Astrocyte (in vitro differentiated cells and primary cell): ENCODE results near the gene GREB1. TPM values are rescaled to one million over a fixed set of nuclear protein-coding genes. Genes with fewer than 3 reads are reported as not detected.

Source experiments
- DNase-seq: peaks from one replicate; pipeline ENCODE4 v3.0.0-alpha.2; 2010; ENCODE audit warnings: low read depth
- FAIRE-seq: peaks from 2 replicates; lab custom pipeline; 2011; peaks lifted over from hg19 to GRCh38; lab: Jason Lieb, UNC
- H2AFZ ChIP-seq: 2 replicates; pipeline ENCODE4 v1.6.0; 2012; ENCODE audit warnings: low read depth, low read length, inconsistent platforms
- H3K27ac ChIP-seq: 2 replicates; pipeline ENCODE4 v1.5.1; 2011; ENCODE audit warnings: low read depth, low read length, inconsistent platforms
- H3K27me3 ChIP-seq: 2 replicates; pipeline ENCODE4 v1.6.0; 2011; ENCODE audit warnings: low read length, inconsistent platforms; ENCODE audit not compliant: insufficient read depth
- H3K36me3 ChIP-seq: 2 replicates; pipeline ENCODE4 v1.5.1; 2011; ENCODE audit warnings: low read length, inconsistent platforms; ENCODE audit not compliant: insufficient read depth
- H3K4me1 ChIP-seq: 2 replicates; pipeline ENCODE4 v1.5.1; 2011; ENCODE audit warnings: low read length, inconsistent platforms; ENCODE audit not compliant: insufficient read depth
- H3K4me2 ChIP-seq: 2 replicates; pipeline ENCODE4 v1.6.0; 2012; ENCODE audit warnings: low read length, inconsistent platforms
- H3K4me3 ChIP-seq: 2 replicates; pipeline ENCODE4 v1.5.1; 2011; ENCODE audit warnings: low read depth, mild to moderate bottlenecking, low read length, inconsistent platforms; ENCODE audit not compliant: insufficient read depth
- H3K79me2 ChIP-seq: 2 replicates; pipeline ENCODE4 v1.6.0; 2012; ENCODE audit warnings: mild to moderate bottlenecking, low read length, inconsistent platforms; ENCODE audit not compliant: insufficient read depth
- H3K9ac ChIP-seq: 2 replicates; pipeline ENCODE4 v1.6.0; 2012; ENCODE audit warnings: mild to moderate bottlenecking, low read length, inconsistent platforms
- H3K9me3 ChIP-seq: 2 replicates; pipeline ENCODE4 v1.5.1; 2012; ENCODE audit warnings: low read depth, mild to moderate bottlenecking, low read length, inconsistent platforms; ENCODE audit not compliant: insufficient read depth
- H4K20me1 ChIP-seq: 2 replicates; pipeline ENCODE4 v1.6.0; 2012; ENCODE audit warnings: low read length, inconsistent platforms; ENCODE audit not compliant: insufficient read depth
- H3K27ac Mint-ChIP-seq: one replicate; pipeline ENCODE4 v1.8.0; 2021; ENCODE audit warnings: mild to moderate bottlenecking, mixed read lengths; ENCODE audit not compliant: unreplicated experiment
- H3K27me3 Mint-ChIP-seq: one replicate; pipeline ENCODE4 v1.8.0; 2021; ENCODE audit warnings: low read depth, mixed read lengths; ENCODE audit not compliant: unreplicated experiment
- H3K36me3 Mint-ChIP-seq: one replicate; pipeline ENCODE4 v1.8.0; 2021; ENCODE audit warnings: low read depth, mixed read lengths; ENCODE audit not compliant: unreplicated experiment
- H3K4me1 Mint-ChIP-seq: one replicate; pipeline ENCODE4 v1.8.0; 2021; ENCODE audit warnings: low read depth, mixed read lengths; ENCODE audit not compliant: unreplicated experiment
- H3K4me3 Mint-ChIP-seq: one replicate; pipeline ENCODE4 v1.8.0; 2021; ENCODE audit warnings: mild to moderate bottlenecking, moderate library complexity, mixed read lengths; ENCODE audit not compliant: unreplicated experiment
- H3K9me3 Mint-ChIP-seq: one replicate; pipeline ENCODE4 v1.8.0; 2021; ENCODE audit warnings: mild to moderate bottlenecking, mixed read lengths; ENCODE audit not compliant: unreplicated experiment
- CTCF ChIP-seq: IDR thresholded peaks from 2 replicates; pipeline ENCODE4 v1.5.1; 2011; ENCODE audit warnings: low read depth, mild to moderate bottlenecking, inconsistent platforms, low read length, moderate library complexity; ENCODE audit not compliant: insufficient read depth
- EZH2 ChIP-seq: IDR thresholded peaks from 2 replicates; pipeline ENCODE4 v1.6.1; 2012; ENCODE audit warnings: mild to moderate bottlenecking, low read length, inconsistent platforms; ENCODE audit not compliant: insufficient read depth
- total RNA-seq: library from RNA; stranded (reverse); gene quantifications from 2 replicates; pipeline ENCODE4 v1.2.1, GENCODE V29; 2021

Gene GREB1
- total RNA-seq, 1 donor from 2014 or later: 14.5 TPM

GRCh38 chr2:11495844-11496681 is 37.8 kb upstream of the GREB1 start:
- H3K27me3 ChIP-seq: peaks cover 27% of the 10 kb centered on the region
- Mint-ChIP-seq H3K4me3 (no peak overlapping the region), H3K27ac (no peak overlapping the region), H3K36me3 (peaks cover 2% of the 10 kb centered on the region), H3K4me1 (peaks cover 31% of the 10 kb centered on the region), H3K27me3 (no peaks in the 10 kb centered on the region), H3K9me3 (no peaks in the 10 kb centered on the region)
- peak overlapping the region; percentile 38 for H3K9ac ChIP-seq
- no peaks in the 10 kb centered on the region for H3K36me3 ChIP-seq
- DNase-seq: no peak
- no peaks in the 10 kb centered on the region for H3K9me3 ChIP-seq
- TF ChIP-seq CTCF (no peak), EZH2 (no peak)
- H3K79me2 ChIP-seq: no peaks in the 10 kb centered on the region
- H3K4me3 ChIP-seq: peak overlapping the region; percentile 16
- peaks cover 5% of the 10 kb centered on the region for H3K4me1 ChIP-seq
- H4K20me1 ChIP-seq: no peaks in the 10 kb centered on the region
- FAIRE-seq: no peak
- peak overlapping the region; percentile 78 for H2AFZ ChIP-seq
- no peak overlapping the region for H3K27ac ChIP-seq
- peak overlapping the region; percentile 80 for H3K4me2 ChIP-seq

- Histone ChIP-seq H3K4me1 (peaks cover 5% of the 10 kb centered on the region), H3K9ac (no peak overlapping the region), H3K36me3 (no peaks in the 10 kb centered on the region), H4K20me1 (no peaks in the 10 kb centered on the region), H3K9me3 (peaks cover 3% of the 10 kb centered on the region), H3K27me3 (peaks cover 25% of the 10 kb centered on the region), H3K79me2 (no peaks in the 10 kb centered on the region), H3K27ac (no peak overlapping the region), H3K4me2 (no peak overlapping the region), H2AFZ (no peak overlapping the region), H3K4me3 (no peak overlapping the region)
- no peaks in the 10 kb centered on the region for H3K36me3 Mint-ChIP-seq
- H3K9me3 Mint-ChIP-seq: peaks cover 6% of the 10 kb centered on the region
- DNase-seq (no peak), FAIRE-seq (no peak)
- TF ChIP-seq EZH2 (no peak), CTCF (no peak)
- peak overlapping the region; percentile 26 for H3K27ac Mint-ChIP-seq
- H3K4me3 Mint-ChIP-seq: peak overlapping the region; percentile 34
- no peaks in the 10 kb centered on the region for H3K27me3 Mint-ChIP-seq
- H3K4me1 Mint-ChIP-seq: peaks cover 24% of the 10 kb centered on the region
These were observed 35.3 kb upstream of the GREB1 start for GRCh38 chr2:11498543-11499034.
